HCT116 (cell line): ENCODE results near the gene NPM3. TPM values are rescaled to one million over a fixed set of nuclear protein-coding genes. Genes with fewer than 3 reads are reported as not detected.

ENCODE experiments used
- ATAC-seq: fragments of 200-7000 bp; cut with Tn5 transposase; 2 replicates; pipeline ENCODE4 v1.9.1; 2020; ENCODE audit warnings: mild to moderate bottlenecking, moderate library complexity
- BruUV-seq: library from RNA; stranded (reverse); fragments of 400-500 nt; replicated peaks from 2 replicates; lab custom pipeline; 2021; lab: Mats Ljungman, UMichigan
- CTCF ChIA-PET: fragments of 300-600 bp; sonication (Branson Sonifier 250); formaldehyde crosslinking; loops from one replicate; lab custom pipeline; 2021; ENCODE audit warnings: antibody characterized with exemption; lab: Charles Lee
- POLR2A ChIA-PET: fragments of 300-600, 350-600 bp; sonication (Branson Sonifier 250); formaldehyde crosslinking; loops from one replicate; lab custom pipeline; 2021; ENCODE audit warnings: antibody characterized with exemption; lab: Charles Lee
- RAD21 ChIA-PET, 2 experiments: fragments of 300-600 bp; sonication (Branson Sonifier 250); formaldehyde crosslinking; loops; one replicate each; lab custom pipeline; 2023; ENCODE audit warnings: low total read pairs in 2 of 2; ENCODE audit not compliant: uncharacterized antibody in 2 of 2, unreplicated experiment in 2 of 2, low non-redundant PET in 1 of 2; lab: Charles Lee
- DNase-seq: peaks from one replicate; pipeline ENCODE4 v3.0.0-alpha.2; 2010; ENCODE audit warnings: low read depth, low spot score
- H2AFZ ChIP-seq: fragments of 200-600 bp; shearing (Covaris generic), sonication (generic); 2 replicates; pipeline ENCODE4 v1.6.1; 2017; ENCODE audit warnings: low read depth, mixed run types, mixed read lengths, antibody characterized with exemption, low read length; ENCODE audit not compliant: poor library complexity, severe bottlenecking
- H3K27ac ChIP-seq: 2 replicates; pipeline ENCODE4 v1.5.1; 2012; ENCODE audit warnings: low read depth, low read length
- H3K27me3 ChIP-seq: fragments of 200-600 bp; sonication (generic); 2 replicates; pipeline ENCODE4 v1.6.1; 2016; ENCODE audit warnings: mixed run types, low read length, mixed read lengths; ENCODE audit not compliant: insufficient read depth
- H3K36me3 ChIP-seq, 2 experiments: fragments of 200-500 bp in 1 of 2; fragments of 200-600 bp in 1 of 2; sonication (Bioruptor generic) in 1 of 2; sonication (generic) in 1 of 2; 2 replicates each; pipeline versions ENCODE4 v1.5.1 to v1.6.1; 2014 to 2016; ENCODE audit warnings: low read length in 2 of 2, inconsistent platforms in 1 of 2, mixed read lengths in 1 of 2, mixed run types in 1 of 2; ENCODE audit not compliant: insufficient read depth in 2 of 2, control insufficient read depth in 1 of 2
- H3K4me1 ChIP-seq, 2 experiments: fragments of 200-600 bp in 1 of 2; sonication (generic) in 1 of 2; 2 replicates each; pipeline versions ENCODE4 v1.5.1 to v1.6.1; 2012 to 2017; ENCODE audit warnings: low read length in 2 of 2, inconsistent platforms in 1 of 2, mild to moderate bottlenecking in 1 of 2, mixed read lengths in 1 of 2, mixed run types in 1 of 2, moderate library complexity in 1 of 2; ENCODE audit not compliant: insufficient read depth in 2 of 2, control insufficient read depth in 1 of 2
- H3K4me2 ChIP-seq: fragments of 200-600 bp; sonication (generic); 2 replicates; pipeline ENCODE4 v1.6.1; 2017; ENCODE audit warnings: mixed run types, low read length, mixed read lengths
- H3K4me3 ChIP-seq, 2 experiments: fragments of 200-600 bp in 1 of 2; sonication (generic) in 1 of 2; replicated peaks in 1 of 2; 2 replicates each; pipeline ENCODE4 v1.5.1; 2011 to 2016; ENCODE audit warnings: low read length in 2 of 2, control low read depth in 1 of 2, low read depth in 1 of 2, mild to moderate bottlenecking in 1 of 2, mixed read lengths in 1 of 2, mixed run types in 1 of 2
- H3K79me2 ChIP-seq: fragments of 200-600 bp; sonication (generic); 2 replicates; pipeline ENCODE4 v1.6.1; 2017; ENCODE audit warnings: mild to moderate bottlenecking, mixed run types, low read length, moderate library complexity, mixed read lengths; ENCODE audit not compliant: insufficient read depth
- H3K9ac ChIP-seq: fragments of 200-600 bp; sonication (generic); 2 replicates; pipeline ENCODE4 v1.6.1; 2016; ENCODE audit warnings: low read length, mixed read lengths
- H3K9me2 ChIP-seq: fragments of 200-600 bp; sonication (generic), shearing (Covaris generic); 2 replicates; pipeline ENCODE4 v1.6.1; 2017; ENCODE audit warnings: mixed run types, mild to moderate bottlenecking, moderate library complexity; ENCODE audit not compliant: insufficient read depth
- H3K9me3 ChIP-seq, 2 experiments: fragments of 200-500 bp in 1 of 2; fragments of 200-600 bp in 1 of 2; sonication (Bioruptor generic) in 1 of 2; sonication (generic) in 1 of 2; 2 replicates each; pipeline ENCODE4 v1.6.1; 2014 to 2017; ENCODE audit warnings: low read length in 2 of 2, mixed read lengths in 2 of 2, inconsistent platforms in 1 of 2, low read depth in 1 of 2, mild to moderate bottlenecking in 1 of 2, mixed run types in 1 of 2, moderate library complexity in 1 of 2; ENCODE audit not compliant: control insufficient read depth in 1 of 2, insufficient read depth in 1 of 2
- H4K20me1 ChIP-seq: fragments of 200-600 bp; sonication (generic), shearing (Covaris generic); 2 replicates; pipeline ENCODE4 v1.6.1; 2017; ENCODE audit warnings: mixed run types, mild to moderate bottlenecking, moderate library complexity; ENCODE audit not compliant: insufficient read depth
- ATF3 ChIP-seq: IDR thresholded peaks from 2 replicates; pipeline ENCODE4 v1.6.1; 2012
- CBX3 ChIP-seq: IDR thresholded peaks from 2 replicates; pipeline ENCODE4 v1.6.1; 2012; ENCODE audit warnings: low read depth
- CEBPB ChIP-seq: IDR thresholded peaks from 2 replicates; pipeline ENCODE4 v1.6.1; 2012; ENCODE audit warnings: low read depth
- EGR1 ChIP-seq: IDR thresholded peaks from 2 replicates; pipeline ENCODE4 v1.6.1; 2012; ENCODE audit warnings: low read depth
- EZH2 ChIP-seq: fragments of 200-600 bp; sonication (generic); IDR thresholded peaks from 2 replicates; pipeline ENCODE4 v1.6.1; 2017; ENCODE audit warnings: antibody characterized with exemption, mixed run types
- EZH2phosphoT487 ChIP-seq: fragments of 200-600 bp; IDR thresholded peaks from 2 replicates; pipeline ENCODE4 v1.6.1; 2018; ENCODE audit warnings: antibody characterized with exemption, borderline replicate concordance
- POLR2A ChIP-seq: IDR thresholded peaks from 2 replicates; pipeline ENCODE4 v1.7.0; 2011; ENCODE audit warnings: borderline replicate concordance; ENCODE audit not compliant: insufficient read depth, insufficient read length; ENCODE audit errors: extremely low read depth
- POLR2AphosphoS5 ChIP-seq: IDR thresholded peaks from 2 replicates; pipeline ENCODE4 v1.6.1; 2011; ENCODE audit warnings: mild to moderate bottlenecking, low read depth, low read length, moderate library complexity
- RAD21 ChIP-seq: IDR thresholded peaks from 2 replicates; pipeline ENCODE4 v1.6.1; 2012; ENCODE audit warnings: low read depth, mild to moderate bottlenecking
- REST ChIP-seq: IDR thresholded peaks from 2 replicates; pipeline ENCODE4 v1.6.1; 2012; ENCODE audit warnings: low read depth
- SP1 ChIP-seq: IDR thresholded peaks from 2 replicates; pipeline ENCODE4 v1.6.1; 2012; ENCODE audit warnings: low read depth
- YY1 ChIP-seq: IDR thresholded peaks from 2 replicates; pipeline ENCODE4 v1.6.1; 2011; ENCODE audit warnings: low read length, low read depth, moderate library complexity, mild to moderate bottlenecking; ENCODE audit not compliant: insufficient replicate concordance; ENCODE audit errors: extremely low read depth
- ZBTB33 ChIP-seq: IDR thresholded peaks from 2 replicates; pipeline ENCODE4 v1.6.1; 2011; ENCODE audit warnings: mild to moderate bottlenecking, low read length, moderate library complexity; ENCODE audit not compliant: insufficient replicate concordance; ENCODE audit errors: extremely low read depth
- intact Hi-C: fragments of 100-400 bp; cut with micrococcal nuclease; formaldehyde crosslinking; loops from 2 replicates; pipeline ENCODE4 v1.10.0; 2022
- total RNA-seq: library from RNA; stranded (reverse); gene quantifications from one replicate; pipeline ENCODE4 v1.2.1, GENCODE V29; 2021; ENCODE audit not compliant: unreplicated experiment

Gene NPM3
- total RNA-seq, 1 experiment from 2014 or later: 267 TPM

- TF ChIP-seq ATF3 (no peak), POLR2AphosphoS5 (no peak), CEBPB (no peak), REST (no peak)
- TF ChIP-seq, all 23 proteins: peak for 0
Observed at GRCh38 chr10:101760510-101760909, 22.7 kb downstream of the NPM3 start (continued).

- Histone ChIP-seq H3K27me3 (no peaks in the 10 kb centered on the region), H3K27ac (no peak overlapping the region), H3K9me3 (no peaks in the 10 kb centered on the region), H3K79me2 (no peaks in the 10 kb centered on the region), H2AFZ (no peak overlapping the region), H3K4me3 (no peak overlapping the region), H3K9ac (no peak overlapping the region), H3K36me3 (no peaks in the 10 kb centered on the region), H3K9me2 (no peaks in the 10 kb centered on the region), H3K4me2 (no peak overlapping the region), H3K4me1 (no peaks in the 10 kb centered on the region; a peak in 1 of 4 replicates), H4K20me1 (no peaks in the 10 kb centered on the region)
- BruUV-seq: no TSS peak
- DNase-seq (no peak), ATAC-seq (no peak; the same call in 1 of the 2 replicates)
- POLR2A ChIA-PET: no interaction called here
- RAD21 ChIA-PET: no interaction called here
- CTCF ChIA-PET: interaction anchor here (0.8 kb wide), 1 partner anchor 157 kb away, joined by 3 read pairs; no protein-coding TSS in a partner anchor
- intact Hi-C loops: no loop called here
- TF ChIP-seq ZBTB33: no peak
- TF ChIP-seq EZH2: no peak
- no peak for TF ChIP-seq EZH2phosphoT487
- TF ChIP-seq REST: no peak
- no peak for TF ChIP-seq EGR1
- TF ChIP-seq POLR2A: no peak
- no peak for TF ChIP-seq YY1
- no peak for TF ChIP-seq CBX3
- TF ChIP-seq RAD21: no peak
- no peak for TF ChIP-seq SP1
Observed at GRCh38 chr10:101759309-101760247, 23.7 kb downstream of the NPM3 start.
